Neural cell (in vitro differentiated cells): Measurements from ENCODE around the gene TRPM3. TPM values are rescaled to one million over a fixed set of nuclear protein-coding genes. Genes with fewer than 3 reads are reported as not detected.

Experiments
- H2AFZ ChIP-seq: fragments of 200-600, 300-800 bp; sonication (generic), shearing (Covaris generic); 2 replicates; pipeline ENCODE4 v1.6.0; 2014; ENCODE audit warnings: low read depth, mild to moderate bottlenecking, antibody characterized with exemption, low read length, moderate library complexity
- H3F3A ChIP-seq: fragments of 200-600 bp; shearing (Covaris generic); 2 replicates; pipeline ENCODE4 v1.6.1; 2016; ENCODE audit warnings: mild to moderate bottlenecking, moderate library complexity, mixed read lengths, antibody characterized with exemption, low read length; ENCODE audit not compliant: insufficient read depth, poor library complexity, severe bottlenecking
- H3K27ac ChIP-seq: fragments of 200-600, 300-800 bp; sonication (generic), shearing (Covaris generic); 2 replicates; pipeline ENCODE4 v1.5.1; 2014; ENCODE audit warnings: mild to moderate bottlenecking, low read length, moderate library complexity
- H3K27me3 ChIP-seq: fragments of 300-800, 200-600 bp; sonication (generic), shearing (Covaris generic); 2 replicates; pipeline ENCODE4 v1.6.0; 2014; ENCODE audit warnings: mild to moderate bottlenecking, low read depth, low read length, moderate library complexity; ENCODE audit not compliant: insufficient read depth
- H3K36me3 ChIP-seq: fragments of 300-800, 200-600 bp; sonication (generic), shearing (Covaris generic); 2 replicates; pipeline ENCODE4 v1.5.1; 2014; ENCODE audit warnings: mild to moderate bottlenecking, antibody characterized with exemption, low read length, moderate library complexity; ENCODE audit not compliant: insufficient read depth
- H3K4me2 ChIP-seq: fragments of 300-800, 200-600 bp; sonication (generic), shearing (Covaris generic); 2 replicates; pipeline ENCODE4 v1.6.0; 2014; ENCODE audit warnings: mild to moderate bottlenecking, low read length
- H3K4me3 ChIP-seq: fragments of 300-800, 200-600 bp; sonication (generic), shearing (Covaris generic); 2 replicates; pipeline ENCODE4 v1.5.1; 2014; ENCODE audit warnings: mild to moderate bottlenecking, low read length, moderate library complexity
- H3K79me2 ChIP-seq: fragments of 200-600 bp; shearing (Covaris generic); replicated peaks from 2 replicates; pipeline ENCODE4 v1.6.0; 2014; ENCODE audit warnings: mild to moderate bottlenecking, low read length, moderate library complexity; ENCODE audit not compliant: insufficient read depth
- H3K9ac ChIP-seq: fragments of 300-800, 200-600 bp; sonication (generic), shearing (Covaris generic); 2 replicates; pipeline ENCODE4 v1.6.1; 2016; ENCODE audit warnings: mild to moderate bottlenecking, low read length, mixed read lengths
- H3K9me2 ChIP-seq: fragments of 200-600 bp; shearing (Covaris generic); 2 replicates; pipeline ENCODE4 v1.6.1; 2016; ENCODE audit warnings: mild to moderate bottlenecking, low read length, mixed read lengths; ENCODE audit not compliant: insufficient read depth
- H3K9me3 ChIP-seq: fragments of 200-600, 300-800 bp; sonication (generic), shearing (Covaris generic); 2 replicates; pipeline ENCODE4 v1.6.1; 2016; ENCODE audit warnings: mild to moderate bottlenecking, mixed run types, low read length, moderate library complexity, mixed read lengths
- H4K20me1 ChIP-seq: fragments of 200-600 bp; shearing (Covaris generic); 2 replicates; pipeline ENCODE4 v1.6.1; 2016; ENCODE audit warnings: mild to moderate bottlenecking, mixed run types; ENCODE audit not compliant: insufficient read depth
- EP300 ChIP-seq: fragments of 450-650 bp; conservative IDR thresholded peaks from 2 replicates; pipeline ENCODE4 v1.6.1; 2014; ENCODE audit warnings: antibody characterized with exemption, mild to moderate bottlenecking, moderate library complexity; ENCODE audit not compliant: poor library complexity, severe bottlenecking
- EZH2 ChIP-seq: fragments of 200-600, 300-800 bp; shearing (Covaris generic), sonication (generic); IDR thresholded peaks from 2 replicates; pipeline ENCODE4 v1.6.1; 2014; ENCODE audit warnings: antibody characterized with exemption, low read length, borderline replicate concordance, mild to moderate bottlenecking; ENCODE audit not compliant: insufficient read depth, poor library complexity, severe bottlenecking
- MXI1 ChIP-seq: fragments of 450-650 bp; conservative IDR thresholded peaks from 2 replicates; pipeline ENCODE4 v1.6.1; 2014; ENCODE audit warnings: antibody characterized with exemption, mild to moderate bottlenecking; ENCODE audit not compliant: poor library complexity, severe bottlenecking
- POLR2AphosphoS5 ChIP-seq: IDR thresholded peaks from 2 replicates; pipeline ENCODE4 v1.6.1; 2012
- RAD21 ChIP-seq: fragments of 450-650 bp; conservative IDR thresholded peaks from 2 replicates; pipeline ENCODE4 v1.6.1; 2014; ENCODE audit warnings: antibody characterized with exemption, mild to moderate bottlenecking, moderate library complexity
- SMC3 ChIP-seq: fragments of 450-650 bp; conservative IDR thresholded peaks from 2 replicates; pipeline ENCODE4 v1.6.1; 2014; ENCODE audit warnings: antibody characterized with exemption, mild to moderate bottlenecking, moderate library complexity; ENCODE audit not compliant: poor library complexity
- TAF1 ChIP-seq: IDR thresholded peaks from 2 replicates; pipeline ENCODE4 v1.6.1; 2012; ENCODE audit warnings: low read depth
- polyA plus RNA-seq: library from polyadenylated mRNA; depleted of rRNA; stranded (reverse); fragments of >200 nt; gene quantifications from 2 replicates; pipeline ENCODE4 v1.2.3, GENCODE V29; 2014
- TF ChIP-seq, protein P1 (sequence below): fragments of 450-650 bp; IDR thresholded peaks from 2 replicates; pipeline ENCODE4 v1.5.1; 2014; ENCODE audit warnings: antibody characterized with exemption, mild to moderate bottlenecking, moderate library complexity; ENCODE audit not compliant: poor library complexity, severe bottlenecking
- TF ChIP-seq, protein P2 (sequence below): IDR thresholded peaks from 2 replicates; pipeline ENCODE4 v1.6.1; 2012; ENCODE audit warnings: borderline replicate concordance

The TRPM3 gene
- polyA plus RNA-seq, 1 donor from 2014 or later = 1.3 TPM

DNA sequence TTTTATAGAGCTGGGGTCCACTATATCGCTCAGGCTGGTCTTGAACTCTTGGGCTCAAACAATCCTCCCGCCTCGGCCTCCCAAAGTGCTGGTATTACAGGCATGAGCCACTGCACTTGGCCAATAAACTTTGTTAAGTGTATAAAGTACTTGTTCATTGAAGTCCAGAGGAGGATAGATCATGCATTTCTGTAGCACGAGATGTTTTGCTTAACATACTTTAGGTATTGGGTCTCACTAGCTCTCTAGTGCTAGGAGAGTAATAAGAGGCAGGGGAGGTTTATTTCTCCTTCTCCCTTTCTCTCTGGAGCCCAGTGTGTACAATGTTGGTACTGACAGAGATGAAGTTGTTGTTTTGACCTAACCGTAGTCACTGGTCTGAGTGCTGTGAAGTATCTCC lies 581.4 kb downstream of the TRPM3 start:
- no peak overlapping the region for H3K4me2 ChIP-seq
- no peak overlapping the region for H3K27ac ChIP-seq
- TF ChIP-seq RAD21 = no peak
- TF ChIP-seq EZH2 = no peak
- TF ChIP-seq, protein P1, sequence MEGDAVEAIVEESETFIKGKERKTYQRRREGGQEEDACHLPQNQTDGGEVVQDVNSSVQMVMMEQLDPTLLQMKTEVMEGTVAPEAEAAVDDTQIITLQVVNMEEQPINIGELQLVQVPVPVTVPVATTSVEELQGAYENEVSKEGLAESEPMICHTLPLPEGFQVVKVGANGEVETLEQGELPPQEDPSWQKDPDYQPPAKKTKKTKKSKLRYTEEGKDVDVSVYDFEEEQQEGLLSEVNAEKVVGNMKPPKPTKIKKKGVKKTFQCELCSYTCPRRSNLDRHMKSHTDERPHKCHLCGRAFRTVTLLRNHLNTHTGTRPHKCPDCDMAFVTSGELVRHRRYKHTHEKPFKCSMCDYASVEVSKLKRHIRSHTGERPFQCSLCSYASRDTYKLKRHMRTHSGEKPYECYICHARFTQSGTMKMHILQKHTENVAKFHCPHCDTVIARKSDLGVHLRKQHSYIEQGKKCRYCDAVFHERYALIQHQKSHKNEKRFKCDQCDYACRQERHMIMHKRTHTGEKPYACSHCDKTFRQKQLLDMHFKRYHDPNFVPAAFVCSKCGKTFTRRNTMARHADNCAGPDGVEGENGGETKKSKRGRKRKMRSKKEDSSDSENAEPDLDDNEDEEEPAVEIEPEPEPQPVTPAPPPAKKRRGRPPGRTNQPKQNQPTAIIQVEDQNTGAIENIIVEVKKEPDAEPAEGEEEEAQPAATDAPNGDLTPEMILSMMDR = no peak
- no peak for TF ChIP-seq POLR2AphosphoS5
- no peak for TF ChIP-seq EP300
- TF ChIP-seq, protein P2, sequence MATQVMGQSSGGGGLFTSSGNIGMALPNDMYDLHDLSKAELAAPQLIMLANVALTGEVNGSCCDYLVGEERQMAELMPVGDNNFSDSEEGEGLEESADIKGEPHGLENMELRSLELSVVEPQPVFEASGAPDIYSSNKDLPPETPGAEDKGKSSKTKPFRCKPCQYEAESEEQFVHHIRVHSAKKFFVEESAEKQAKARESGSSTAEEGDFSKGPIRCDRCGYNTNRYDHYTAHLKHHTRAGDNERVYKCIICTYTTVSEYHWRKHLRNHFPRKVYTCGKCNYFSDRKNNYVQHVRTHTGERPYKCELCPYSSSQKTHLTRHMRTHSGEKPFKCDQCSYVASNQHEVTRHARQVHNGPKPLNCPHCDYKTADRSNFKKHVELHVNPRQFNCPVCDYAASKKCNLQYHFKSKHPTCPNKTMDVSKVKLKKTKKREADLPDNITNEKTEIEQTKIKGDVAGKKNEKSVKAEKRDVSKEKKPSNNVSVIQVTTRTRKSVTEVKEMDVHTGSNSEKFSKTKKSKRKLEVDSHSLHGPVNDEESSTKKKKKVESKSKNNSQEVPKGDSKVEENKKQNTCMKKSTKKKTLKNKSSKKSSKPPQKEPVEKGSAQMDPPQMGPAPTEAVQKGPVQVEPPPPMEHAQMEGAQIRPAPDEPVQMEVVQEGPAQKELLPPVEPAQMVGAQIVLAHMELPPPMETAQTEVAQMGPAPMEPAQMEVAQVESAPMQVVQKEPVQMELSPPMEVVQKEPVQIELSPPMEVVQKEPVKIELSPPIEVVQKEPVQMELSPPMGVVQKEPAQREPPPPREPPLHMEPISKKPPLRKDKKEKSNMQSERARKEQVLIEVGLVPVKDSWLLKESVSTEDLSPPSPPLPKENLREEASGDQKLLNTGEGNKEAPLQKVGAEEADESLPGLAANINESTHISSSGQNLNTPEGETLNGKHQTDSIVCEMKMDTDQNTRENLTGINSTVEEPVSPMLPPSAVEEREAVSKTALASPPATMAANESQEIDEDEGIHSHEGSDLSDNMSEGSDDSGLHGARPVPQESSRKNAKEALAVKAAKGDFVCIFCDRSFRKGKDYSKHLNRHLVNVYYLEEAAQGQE = no peak
- no peak for TF ChIP-seq SMC3
- TF ChIP-seq TAF1 = no peak
- no peak for TF ChIP-seq MXI1
- no peak overlapping the region for H3K9ac ChIP-seq
- no peaks in the 10 kb centered on the region for H4K20me1 ChIP-seq
- no peaks in the 10 kb centered on the region for H3F3A ChIP-seq
- no peak overlapping the region for H2AFZ ChIP-seq
- H3K9me3 ChIP-seq = no peaks in the 10 kb centered on the region
- no peaks in the 10 kb centered on the region for H3K79me2 ChIP-seq
- no peak overlapping the region for H3K4me3 ChIP-seq
- H3K9me2 ChIP-seq = no peaks in the 10 kb centered on the region
- H3K27me3 ChIP-seq = no peaks in the 10 kb centered on the region
- no peaks in the 10 kb centered on the region for H3K36me3 ChIP-seq

DNA sequence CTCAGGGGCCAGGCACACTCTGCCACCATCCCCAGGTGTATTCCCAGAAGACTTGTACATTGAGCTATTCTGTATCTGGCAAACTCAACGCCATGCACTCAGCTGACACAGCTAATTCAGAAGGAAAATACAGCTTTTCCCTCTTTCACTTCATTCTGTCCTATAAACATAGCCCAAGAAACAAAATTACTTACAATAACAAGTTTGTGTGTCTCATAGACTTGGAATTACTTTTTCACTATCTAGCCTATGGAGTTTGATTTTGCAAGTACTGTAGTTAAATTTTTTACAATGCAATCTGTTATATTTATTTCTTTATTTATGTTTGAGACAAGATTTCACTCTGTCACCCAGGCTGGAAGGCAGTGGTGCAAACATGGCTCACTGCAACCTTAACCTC lies 581.9 kb downstream of the TRPM3 start:
- TF ChIP-seq EP300 (no peak), MXI1 (no peak), TAF1 (no peak)
- TF ChIP-seq, protein P2 = no peak
- Histone ChIP-seq H3K36me3 (no peaks in the 10 kb centered on the region), H3K4me2 (no peak overlapping the region), H2AFZ (no peak overlapping the region), H3K4me3 (no peak overlapping the region), H3F3A (no peaks in the 10 kb centered on the region), H3K27me3 (no peaks in the 10 kb centered on the region), H3K79me2 (no peaks in the 10 kb centered on the region), H3K27ac (no peak overlapping the region), H3K9me3 (no peaks in the 10 kb centered on the region), H3K9ac (no peak overlapping the region), H3K9me2 (no peaks in the 10 kb centered on the region), H4K20me1 (no peaks in the 10 kb centered on the region)
